BLaER1 (cell line): ENCODE measurements around the gene FGD4.

Experiments used
- H3K27ac ChIP-seq: shearing (Covaris generic); formaldehyde crosslinking; 2 replicates; pipeline ENCODE4 v1.8.1; 2022
- H3K27me3 ChIP-seq: shearing (Covaris generic); formaldehyde crosslinking; 2 replicates; pipeline ENCODE4 v1.8.1; 2022
- H3K36me3 ChIP-seq: shearing (Covaris generic); formaldehyde crosslinking; 2 replicates; pipeline ENCODE4 v1.8.1; 2022
- H3K4me1 ChIP-seq: shearing (Covaris generic); formaldehyde crosslinking; 2 replicates; pipeline ENCODE4 v1.8.1; 2022
- H3K4me2 ChIP-seq: shearing (Covaris generic); formaldehyde crosslinking; 2 replicates; pipeline ENCODE4 v1.8.1; 2022
- H3K4me3 ChIP-seq: shearing (Covaris generic); formaldehyde crosslinking; 2 replicates; pipeline ENCODE4 v1.8.1; 2022
- H3K9ac ChIP-seq: shearing (Covaris generic); formaldehyde crosslinking; 2 replicates; pipeline ENCODE4 v1.8.1; 2022
- H3K9me3 ChIP-seq: shearing (Covaris generic); formaldehyde crosslinking; 2 replicates; pipeline ENCODE4 v1.8.1; 2022
- H4K20me1 ChIP-seq: shearing (Covaris generic); formaldehyde crosslinking; 2 replicates; pipeline ENCODE4 v1.8.1; 2022
- Cebpa-rat ChIP-seq: shearing (Covaris generic); IDR thresholded peaks from 2 replicates; pipeline ENCODE4 v1.8.1; 2022

The FGD4 gene

DNA sequence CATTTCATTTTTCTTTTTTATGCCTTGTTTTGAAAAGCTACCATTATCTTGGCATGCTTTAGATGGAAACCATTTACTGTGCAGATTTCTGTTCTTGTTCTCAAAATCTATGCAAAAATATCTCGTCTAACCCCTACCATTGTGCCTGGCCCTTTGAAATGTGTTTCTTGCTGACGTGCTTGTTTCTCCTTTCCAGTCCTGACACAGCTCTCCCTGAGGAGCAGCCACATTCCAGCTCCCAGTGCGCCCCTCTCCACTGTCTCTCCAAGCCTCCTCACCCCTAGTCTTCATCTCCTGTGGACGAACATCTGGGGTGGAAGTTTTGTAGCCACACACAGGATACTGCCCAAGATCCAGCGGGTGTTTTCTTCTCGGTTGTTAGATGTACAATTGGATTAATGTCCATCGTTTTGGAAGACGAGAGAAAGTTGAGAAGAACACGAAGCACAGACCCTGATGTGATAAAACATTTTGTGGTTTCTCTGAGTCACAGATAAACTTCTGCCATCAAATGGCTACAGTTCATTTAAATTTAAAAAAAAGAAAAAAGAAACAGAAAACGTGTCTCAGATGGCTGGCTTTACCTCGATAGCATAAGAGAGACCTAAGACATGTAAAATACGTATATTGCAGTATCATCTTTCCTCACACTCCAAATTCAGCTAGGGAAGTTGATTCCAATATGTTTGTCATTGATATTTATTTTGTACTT, 21.9 kb upstream of the FGD4 start:
- H3K4me1 ChIP-seq = no peaks in the 10 kb centered on the region
- H3K27me3 ChIP-seq = no peaks in the 10 kb centered on the region
- no peaks in the 10 kb centered on the region for H3K36me3 ChIP-seq
- H3K9me3 ChIP-seq = no peaks in the 10 kb centered on the region
- H3K27ac ChIP-seq = no peak overlapping the region
- H3K4me2 ChIP-seq = no peak overlapping the region
- TF ChIP-seq Cebpa-rat = no peak
- no peak overlapping the region for H3K9ac ChIP-seq
- H4K20me1 ChIP-seq = no peaks in the 10 kb centered on the region
- no peak overlapping the region for H3K4me3 ChIP-seq

DNA sequence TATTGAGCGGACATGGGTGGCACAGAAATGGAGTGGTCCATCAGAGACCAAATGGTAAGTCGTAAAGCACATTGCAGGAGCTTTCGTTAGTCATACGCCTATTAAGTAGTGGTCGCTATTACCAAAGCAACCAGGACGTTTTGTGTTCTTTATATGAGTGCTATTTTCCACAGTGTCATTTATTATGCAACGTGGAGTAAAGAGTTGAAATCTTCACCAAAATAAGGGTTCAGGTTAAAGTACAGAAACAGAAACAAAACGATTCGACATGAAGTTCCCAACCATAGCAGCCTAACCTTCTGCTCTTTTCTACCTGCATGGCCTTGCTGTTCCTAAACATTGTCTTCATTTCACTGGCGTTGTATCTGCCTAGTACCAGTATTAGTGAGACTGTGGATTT, 20.1 kb upstream of the FGD4 start:
- Histone ChIP-seq H3K4me2 (no peak overlapping the region), H3K4me3 (no peak overlapping the region), H3K27me3 (no peaks in the 10 kb centered on the region), H3K36me3 (no peaks in the 10 kb centered on the region), H3K9me3 (no peaks in the 10 kb centered on the region), H4K20me1 (no peaks in the 10 kb centered on the region), H3K27ac (no peak overlapping the region), H3K4me1 (no peaks in the 10 kb centered on the region), H3K9ac (no peak overlapping the region)
- no peak for TF ChIP-seq Cebpa-rat

GRCh38 chr12:32379667-32380066, 19.7 kb upstream of the FGD4 start:
- no peak overlapping the region for H3K4me3 ChIP-seq
- H3K9me3 ChIP-seq = no peaks in the 10 kb centered on the region
- no peak overlapping the region for H3K9ac ChIP-seq
- no peaks in the 10 kb centered on the region for H4K20me1 ChIP-seq
- H3K4me2 ChIP-seq = no peak overlapping the region
- H3K36me3 ChIP-seq = no peaks in the 10 kb centered on the region
- H3K27ac ChIP-seq = no peak overlapping the region
- H3K27me3 ChIP-seq = no peaks in the 10 kb centered on the region
- H3K4me1 ChIP-seq = no peaks in the 10 kb centered on the region
- no peak for TF ChIP-seq Cebpa-rat

DNA sequence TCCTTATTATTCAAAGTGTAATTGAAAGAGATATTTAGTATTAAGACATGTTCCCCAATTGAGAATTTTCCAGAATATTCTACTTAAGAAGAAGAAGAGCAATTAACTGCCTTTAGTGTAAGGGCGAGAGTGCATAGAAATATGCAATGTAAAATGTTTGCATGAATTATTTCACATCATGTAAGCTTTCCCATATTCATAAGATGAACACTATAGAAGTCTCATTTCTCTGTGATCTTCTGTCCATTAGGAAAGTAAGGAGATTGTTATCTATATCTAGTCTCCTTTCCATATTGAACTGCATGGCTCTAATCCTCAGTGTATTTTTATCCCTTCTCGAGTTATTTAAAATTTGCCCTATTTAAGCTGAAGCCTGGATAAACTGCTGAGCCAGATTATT, 17.1 kb upstream of the FGD4 start:
- Histone ChIP-seq H3K36me3 (no peaks in the 10 kb centered on the region), H3K27me3 (no peaks in the 10 kb centered on the region), H3K9ac (no peak overlapping the region), H3K9me3 (no peaks in the 10 kb centered on the region), H4K20me1 (no peaks in the 10 kb centered on the region), H3K27ac (no peak overlapping the region), H3K4me2 (no peak overlapping the region), H3K4me1 (no peaks in the 10 kb centered on the region), H3K4me3 (no peak overlapping the region)
- TF ChIP-seq Cebpa-rat = no peak

GRCh38 chr12:32390572-32391219, 8.7 kb upstream of the FGD4 start:
- Histone ChIP-seq H3K36me3 (no peaks in the 10 kb centered on the region), H3K4me1 (no peaks in the 10 kb centered on the region), H3K4me2 (no peak overlapping the region), H3K9me3 (peaks cover 17% of the 10 kb centered on the region), H3K27ac (no peak overlapping the region), H4K20me1 (no peaks in the 10 kb centered on the region), H3K9ac (no peak overlapping the region), H3K27me3 (no peaks in the 10 kb centered on the region), H3K4me3 (no peak overlapping the region)
- TF ChIP-seq Cebpa-rat = no peak

GRCh38 chr12:32395026-32395425, 4.3 kb upstream of the FGD4 start:
- no peak for TF ChIP-seq Cebpa-rat
- Histone ChIP-seq H3K4me2 (no peak overlapping the region), H3K9me3 (peaks cover 11% of the 10 kb centered on the region), H3K4me1 (peaks cover 10% of the 10 kb centered on the region), H3K36me3 (no peaks in the 10 kb centered on the region), H3K27me3 (peaks cover 5% of the 10 kb centered on the region), H3K9ac (no peak overlapping the region), H3K4me3 (no peak overlapping the region), H3K27ac (no peak overlapping the region), H4K20me1 (no peaks in the 10 kb centered on the region)

- Histone ChIP-seq H4K20me1 (no peaks in the 10 kb centered on the region), H3K27me3 (peaks cover 10% of the 10 kb centered on the region), H3K9me3 (no peaks in the 10 kb centered on the region), H3K36me3 (no peaks in the 10 kb centered on the region), H3K9ac (no peak overlapping the region), H3K4me1 (peaks cover 13% of the 10 kb centered on the region), H3K4me3 (no peak overlapping the region), H3K4me2 (no peak overlapping the region), H3K27ac (no peak overlapping the region)
- TF ChIP-seq Cebpa-rat = no peak
Measured at GRCh38 chr12:32397696-32398095, 1.7 kb upstream of the FGD4 start.

GRCh38 chr12:32398181-32398580, 1.2 kb upstream of the FGD4 start:
- Histone ChIP-seq H3K9me3 (no peaks in the 10 kb centered on the region), H3K27ac (no peak overlapping the region), H3K4me1 (peaks cover 13% of the 10 kb centered on the region), H3K4me3 (no peak overlapping the region), H4K20me1 (no peaks in the 10 kb centered on the region), H3K4me2 (peak overlapping the region; percentile 100; the same call in 1 of the 2 replicates), H3K27me3 (peaks cover 10% of the 10 kb centered on the region), H3K36me3 (no peaks in the 10 kb centered on the region), H3K9ac (no peak overlapping the region)
- TF ChIP-seq Cebpa-rat = no peak

GRCh38 chr12:32398816-32399369, 465 bp upstream of the FGD4 start:
- H3K27ac ChIP-seq = no peak overlapping the region
- peak overlapping the region; percentile 83 for H3K4me3 ChIP-seq
- TF ChIP-seq Cebpa-rat = no peak
- no peaks in the 10 kb centered on the region for H3K36me3 ChIP-seq
- H3K4me1 ChIP-seq = peaks cover 13% of the 10 kb centered on the region
- H3K27me3 ChIP-seq = peaks cover 10% of the 10 kb centered on the region
- H4K20me1 ChIP-seq = no peaks in the 10 kb centered on the region
- H3K4me2 ChIP-seq = peak overlapping the region; percentile 100
- peak overlapping the region; percentile 67 for H3K9ac ChIP-seq
- H3K9me3 ChIP-seq = no peaks in the 10 kb centered on the region

- no peak overlapping the region for H3K27ac ChIP-seq
- H3K36me3 ChIP-seq = no peaks in the 10 kb centered on the region
- no peak for TF ChIP-seq Cebpa-rat
- peak overlapping the region; percentile 100 for H3K4me2 ChIP-seq
- H3K9me3 ChIP-seq = no peaks in the 10 kb centered on the region
- H3K27me3 ChIP-seq = peaks cover 10% of the 10 kb centered on the region
- H3K4me3 ChIP-seq = peak overlapping the region; percentile 83
- peaks cover 13% of the 10 kb centered on the region for H3K4me1 ChIP-seq
- peak overlapping the region; percentile 67 for H3K9ac ChIP-seq
- H4K20me1 ChIP-seq = no peaks in the 10 kb centered on the region
Measured at GRCh38 chr12:32400114-32400672, 835 bp downstream of the FGD4 start.
